Nucleus accumbens (tissue), 56 donors: ENCODE results near the gene TMPRSS7.
A peak's percentile ranks its signal among the peaks of the same experiment; 100 is the strongest.
"Not testable (repeated sequence)": the region's sequence is repeated elsewhere in the genome, so short reads cannot be mapped to it uniquely, and the experiment has no call there.

Source experiments
- DNase-seq, 56 donors: peaks; one replicate each; lab custom pipeline; 2025; lab: John Stamatoyannopoulos, UW

Gene TMPRSS7

DNA sequence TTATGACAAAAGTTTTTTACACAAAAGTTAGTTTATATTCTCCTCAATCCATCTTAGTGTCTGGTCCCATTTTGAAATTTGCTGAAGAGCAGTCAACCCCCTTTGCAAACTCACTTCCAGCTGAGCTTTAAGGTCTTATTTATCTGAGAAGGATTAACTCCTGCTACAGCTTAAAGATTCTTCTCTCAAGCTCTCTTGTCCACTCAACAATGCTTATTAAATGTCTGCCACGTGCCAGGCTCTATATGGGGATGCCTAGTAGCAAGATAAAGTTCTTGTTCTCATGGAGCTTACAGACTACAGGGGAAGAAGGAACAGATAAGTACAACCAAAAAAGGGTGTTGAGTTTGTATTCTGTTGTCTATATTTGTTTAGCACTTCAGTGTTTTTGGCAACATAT lies 18.7 kb downstream of the TMPRSS7 start:
- no peak for DNase-seq

DNA sequence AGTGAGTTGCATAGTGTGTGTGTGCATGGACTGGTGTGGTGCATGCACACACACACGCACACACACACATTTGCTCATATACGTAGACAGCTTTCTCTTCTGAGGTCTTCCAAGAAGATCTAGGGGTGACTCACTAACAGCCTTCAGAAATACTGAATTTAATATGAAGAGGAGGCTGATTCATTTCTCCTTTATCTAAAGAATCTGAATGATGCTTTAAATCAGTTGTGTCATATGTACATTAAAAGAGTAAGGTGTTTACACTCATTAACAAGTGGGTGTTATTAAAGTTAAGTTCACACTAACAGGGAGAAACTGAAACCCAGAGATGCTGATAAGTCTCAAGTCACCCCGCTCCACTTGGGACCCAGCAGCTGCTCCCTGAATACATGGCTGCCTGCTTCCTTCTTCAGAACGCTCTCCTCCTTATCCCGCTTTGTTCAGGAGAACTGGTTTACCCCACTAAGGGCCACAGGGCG lies 22.0 kb downstream of the TMPRSS7 start:
- DNase-seq: no peak

DNA sequence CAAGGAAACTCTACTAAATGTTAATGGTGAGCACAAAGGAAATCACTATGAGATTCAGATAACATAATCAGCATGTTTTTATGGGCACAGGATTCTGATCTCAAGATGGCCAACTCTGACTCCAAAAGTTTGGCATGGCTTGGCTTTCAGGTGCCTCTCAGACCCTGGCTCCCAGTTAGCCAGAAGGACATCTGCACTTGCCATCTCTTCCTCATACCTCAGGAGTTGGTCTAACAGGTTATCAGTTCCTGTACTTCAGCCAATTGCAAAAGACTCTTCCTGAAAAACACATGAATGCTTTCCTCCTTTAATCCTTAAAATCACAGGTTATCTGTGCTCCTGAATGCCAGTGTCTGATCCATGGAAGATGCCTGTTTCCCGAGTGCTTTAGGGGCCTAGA lies 25.0 kb downstream of the TMPRSS7 start:
- DNase-seq: no peak

DNA sequence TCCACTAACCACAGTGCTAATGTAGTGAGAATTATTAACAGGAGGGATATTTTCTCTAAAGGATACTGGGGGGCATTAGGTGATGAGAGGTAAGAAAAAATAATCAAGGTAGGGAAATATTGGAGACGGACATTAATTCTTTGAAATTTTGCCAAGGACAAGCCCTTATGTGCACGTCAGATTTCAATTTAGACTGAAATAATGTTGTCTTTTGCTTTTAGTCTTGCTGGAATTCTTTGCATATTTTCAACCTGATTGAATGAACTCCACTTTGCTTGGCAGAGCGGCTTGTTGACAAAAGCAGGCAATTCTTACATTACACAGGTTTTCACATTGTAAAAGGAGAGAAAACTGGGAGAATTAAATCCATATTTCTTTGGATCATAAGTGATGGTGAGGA lies 26.6 kb downstream of the TMPRSS7 start:
- DNase-seq: no peak

DNA sequence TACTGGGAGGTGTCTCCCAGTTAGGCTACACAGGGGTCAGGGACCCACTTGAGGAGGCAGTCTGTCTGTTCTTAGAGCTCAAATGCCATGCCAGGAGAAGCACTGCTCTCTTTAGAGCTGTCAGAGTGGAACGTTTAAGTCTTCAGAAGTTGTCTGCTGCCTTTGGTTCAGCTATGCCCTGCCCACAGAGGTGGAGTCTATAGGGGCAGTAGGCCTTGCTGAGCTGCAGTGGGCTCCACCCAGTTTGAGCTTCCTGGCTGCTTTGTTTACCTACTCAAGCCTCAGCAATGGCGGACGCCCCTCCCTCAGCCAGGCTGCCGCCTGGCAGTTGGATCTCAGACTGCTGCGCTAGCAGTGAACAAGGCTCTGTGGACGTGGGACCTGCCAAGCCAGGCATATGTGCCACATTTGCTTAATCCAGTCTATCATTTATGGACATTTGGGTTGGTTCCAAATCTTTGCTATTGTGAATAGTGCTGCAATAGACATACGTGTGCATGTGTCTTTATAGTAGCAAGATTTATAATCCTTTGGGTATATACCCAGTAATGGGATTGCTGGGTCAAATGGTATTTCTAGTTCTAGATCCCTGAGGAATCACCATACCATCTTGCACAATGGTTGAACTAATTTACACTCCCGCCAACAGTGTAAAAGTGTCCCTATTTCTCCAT lies 38.0 kb downstream of the TMPRSS7 start:
- DNase-seq: not testable (repeated sequence)

DNA sequence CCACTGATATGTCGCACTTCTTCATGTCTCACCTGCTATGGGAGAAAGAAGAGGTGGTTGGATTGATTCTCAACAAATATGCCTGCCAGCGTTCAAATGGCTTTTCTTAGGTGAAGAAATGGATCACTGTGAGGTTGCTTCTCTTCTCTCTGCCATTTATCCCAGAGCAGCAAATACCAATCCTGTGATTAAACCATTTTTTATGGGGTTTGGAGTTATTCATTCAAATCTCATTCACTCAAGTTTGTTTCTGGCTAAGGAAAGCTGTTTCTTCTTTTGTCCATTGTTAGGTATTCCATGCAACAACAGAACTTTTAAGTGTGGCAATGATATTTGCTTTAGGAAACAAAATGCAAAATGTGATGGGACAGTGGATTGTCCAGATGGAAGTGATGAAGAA lies 39.5 kb downstream of the TMPRSS7 start:
- DNase-seq: no peak

DNA sequence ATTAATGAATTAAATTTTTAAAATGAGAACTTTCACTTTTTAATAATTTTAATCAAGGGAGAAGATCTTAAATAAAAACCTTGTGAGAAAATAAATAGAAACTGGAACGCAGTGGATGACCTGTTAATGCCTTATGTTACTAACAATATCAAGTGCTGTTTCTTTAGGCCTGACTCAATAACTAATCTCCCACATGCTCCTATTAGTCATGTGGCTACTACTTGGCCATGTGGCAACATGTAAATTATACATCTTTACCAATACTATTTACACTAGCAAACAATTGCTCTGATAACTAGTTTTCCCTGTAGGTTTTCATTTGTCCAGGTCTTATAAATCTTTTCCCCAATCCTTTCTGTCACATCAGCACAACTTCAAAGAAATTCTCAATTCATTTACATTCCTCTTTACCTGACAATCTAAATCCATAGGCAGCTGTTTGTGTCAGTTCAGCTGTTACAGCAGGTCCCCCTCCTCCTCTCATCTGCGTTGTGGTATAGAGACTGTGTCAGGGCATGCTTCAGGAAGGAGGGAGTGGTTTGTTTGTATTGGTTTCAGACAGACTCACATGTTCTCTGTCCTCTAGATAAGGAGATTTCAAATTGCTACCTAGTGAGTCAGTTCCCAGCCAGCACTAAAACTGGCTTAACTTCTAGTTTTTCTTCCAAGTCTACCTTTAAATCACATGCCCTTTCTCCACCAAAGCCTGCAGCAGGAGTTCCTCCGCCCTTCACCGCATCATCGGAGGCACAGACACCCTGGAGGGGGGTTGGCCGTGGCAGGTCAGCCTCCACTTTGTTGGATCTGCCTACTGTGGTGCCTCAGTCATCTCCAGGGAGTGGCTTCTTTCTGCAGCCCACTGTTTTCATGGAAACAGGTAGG lies 40.3 kb downstream of the TMPRSS7 start:
- no peak for DNase-seq

DNA sequence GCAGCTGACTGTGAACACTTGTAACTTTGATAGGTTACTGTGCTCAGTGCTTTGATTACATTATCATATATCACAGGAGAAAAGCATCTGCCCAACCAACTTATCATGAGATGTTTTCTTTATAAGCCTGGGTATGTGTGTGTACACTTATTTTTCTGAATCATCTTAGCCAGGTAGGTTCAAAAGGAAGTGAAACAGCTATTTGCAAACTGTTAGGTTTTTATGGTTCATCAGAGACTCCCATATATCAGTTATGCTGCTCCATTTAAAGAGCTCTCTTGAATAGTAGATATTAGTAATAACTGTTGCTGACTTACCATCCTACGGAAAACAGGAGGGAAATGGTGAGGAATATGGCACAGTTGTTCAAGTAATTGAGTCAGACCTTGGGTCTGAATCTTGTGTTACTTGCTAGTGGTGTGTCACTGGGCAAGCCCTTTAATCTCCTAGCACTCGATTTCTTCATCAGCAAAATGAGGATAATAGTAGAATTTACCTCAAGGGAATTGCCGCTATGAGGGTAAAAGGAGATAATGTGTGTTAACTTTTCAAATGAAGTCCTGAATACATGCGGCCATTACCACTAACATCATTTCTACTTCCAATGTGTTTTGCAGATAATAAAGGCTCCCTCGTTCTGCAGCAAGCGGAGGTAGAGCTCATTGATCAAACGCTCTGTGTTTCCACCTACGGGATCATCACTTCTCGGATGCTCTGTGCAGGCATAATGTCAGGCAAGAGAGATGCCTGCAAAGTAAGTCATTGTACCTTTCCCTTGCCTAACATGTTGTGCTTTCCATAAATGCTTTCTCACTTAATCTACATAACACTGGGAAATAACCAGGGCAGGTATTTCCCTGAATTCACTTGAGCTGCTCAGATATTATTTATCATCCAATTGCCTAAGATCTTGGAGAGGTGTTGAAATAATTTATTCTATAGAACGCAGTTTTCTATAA lies 43.9 kb downstream of the TMPRSS7 start:
- peak in 4 of 56 donors; percentile 0 to 7 (median 2) for DNase-seq

DNA sequence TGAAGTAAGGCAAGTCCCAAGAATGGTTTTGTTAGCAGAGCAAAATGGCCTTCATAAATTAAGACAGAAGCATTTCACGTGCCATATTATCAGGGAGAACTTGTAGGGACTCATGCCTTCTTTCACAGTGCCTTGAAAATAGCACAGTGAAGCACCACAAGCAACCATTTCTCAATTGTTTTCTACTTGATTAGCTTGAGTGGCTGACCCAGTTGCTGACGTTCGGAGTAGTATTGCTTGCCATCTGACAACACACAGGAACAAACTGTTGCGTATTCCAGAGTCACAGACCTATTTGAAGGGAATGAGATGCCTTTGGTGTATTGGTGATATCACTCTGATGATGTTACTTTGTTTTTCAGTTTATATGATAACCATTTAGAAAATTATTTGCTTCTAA lies 48.7 kb downstream of the TMPRSS7 start:
- DNase-seq: no peak

DNA sequence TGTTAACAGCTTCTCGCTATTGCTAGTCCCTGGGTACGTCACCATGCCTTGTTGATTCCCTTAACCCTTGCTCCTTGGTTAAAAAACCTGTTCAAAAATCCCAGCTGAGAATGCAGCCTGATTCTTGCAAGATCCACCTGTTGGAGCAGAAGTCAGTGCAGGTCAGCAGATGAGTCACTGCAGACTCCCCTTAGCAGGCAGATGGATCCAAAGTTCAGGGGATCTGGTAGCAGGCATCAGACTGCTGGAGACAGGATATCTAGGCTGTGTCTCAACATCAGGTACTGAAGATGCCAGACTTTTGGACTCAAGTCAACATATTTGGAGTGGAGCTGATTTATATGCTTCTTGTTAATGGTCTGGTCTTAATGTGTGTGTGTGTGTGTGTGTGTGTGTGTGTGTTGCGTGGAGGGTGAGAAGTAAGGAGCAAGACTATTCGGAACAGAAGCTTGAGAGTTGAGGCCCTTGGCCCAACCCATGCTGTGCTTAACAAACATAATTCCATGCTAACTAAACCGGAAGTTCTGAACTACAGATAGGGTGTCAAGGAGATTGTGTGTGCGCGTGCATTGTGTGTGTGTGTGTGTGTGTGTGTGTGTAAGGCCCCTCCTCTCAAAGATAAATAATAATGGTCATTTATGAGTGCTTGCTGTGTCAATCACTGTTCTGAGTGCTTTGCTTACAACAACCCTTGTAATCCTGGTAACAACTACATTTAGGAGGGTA lies 50.6 kb downstream of the TMPRSS7 start:
- DNase-seq: no peak

DNA sequence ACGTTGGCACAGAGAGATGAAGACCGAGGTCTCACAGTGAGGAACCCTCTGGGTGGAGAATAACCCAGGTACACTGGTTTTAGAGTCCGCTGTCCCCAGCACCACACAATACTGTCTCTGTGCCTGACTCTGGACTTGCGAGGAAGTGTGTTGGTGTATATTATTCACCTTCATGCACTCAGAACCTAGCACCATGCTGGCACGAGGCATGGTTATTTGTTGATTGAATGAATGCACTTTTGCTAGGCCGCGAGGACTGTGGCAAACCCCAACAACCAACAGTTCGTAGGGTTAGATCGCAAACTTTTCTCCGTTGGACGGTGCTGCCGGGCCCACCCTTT lies 51.2 kb downstream of the TMPRSS7 start:
- DNase-seq: no peak

DNA sequence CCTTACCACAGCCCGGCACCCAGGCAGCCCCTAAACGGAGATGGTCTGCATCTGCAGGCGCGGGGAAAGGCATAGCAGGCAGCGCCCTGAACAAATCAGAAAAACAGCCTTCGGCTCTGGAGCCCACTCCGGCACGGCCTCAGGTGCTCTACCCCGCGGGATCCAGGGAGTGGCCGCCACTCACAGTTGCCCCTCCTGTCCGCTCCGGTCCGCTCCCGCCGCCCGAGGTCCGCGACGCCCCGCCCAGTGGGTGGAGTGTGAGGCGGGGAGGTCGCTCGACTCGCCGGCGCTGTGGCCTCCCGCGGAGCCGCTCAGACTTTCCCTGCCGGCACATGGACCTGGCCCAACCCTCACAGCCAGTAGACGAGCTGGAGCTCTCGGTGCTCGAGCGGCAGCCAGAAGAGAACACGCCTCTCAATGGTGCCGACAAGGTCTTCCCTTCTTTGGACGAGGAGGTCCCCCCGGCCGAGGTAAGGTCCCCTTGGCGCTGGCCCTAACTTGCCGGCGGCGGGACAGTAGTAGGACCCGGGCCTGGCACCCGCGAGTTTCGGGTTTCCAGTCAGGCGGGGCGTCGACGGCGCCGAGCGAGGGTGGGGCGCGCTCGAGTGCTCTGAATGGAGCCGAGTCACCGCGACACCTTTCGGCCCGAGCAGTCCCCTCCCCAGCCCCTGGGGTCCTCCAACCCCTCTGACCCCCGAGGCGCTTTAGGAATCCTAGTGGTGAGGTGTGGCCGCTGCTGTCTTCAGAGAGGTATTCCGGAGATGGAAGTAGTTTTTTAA lies 51.7 kb downstream of the TMPRSS7 start, which contains the start of gene C3orf52:
TSS of gene C3orf52 (plus strand) at position 314 of the 779 bp plus-strand sequence. CDS start at position 333, 19 bp downstream.
- DNase-seq: peak in 33 of 56 donors; percentile 1 to 69 (median 15)

DNA sequence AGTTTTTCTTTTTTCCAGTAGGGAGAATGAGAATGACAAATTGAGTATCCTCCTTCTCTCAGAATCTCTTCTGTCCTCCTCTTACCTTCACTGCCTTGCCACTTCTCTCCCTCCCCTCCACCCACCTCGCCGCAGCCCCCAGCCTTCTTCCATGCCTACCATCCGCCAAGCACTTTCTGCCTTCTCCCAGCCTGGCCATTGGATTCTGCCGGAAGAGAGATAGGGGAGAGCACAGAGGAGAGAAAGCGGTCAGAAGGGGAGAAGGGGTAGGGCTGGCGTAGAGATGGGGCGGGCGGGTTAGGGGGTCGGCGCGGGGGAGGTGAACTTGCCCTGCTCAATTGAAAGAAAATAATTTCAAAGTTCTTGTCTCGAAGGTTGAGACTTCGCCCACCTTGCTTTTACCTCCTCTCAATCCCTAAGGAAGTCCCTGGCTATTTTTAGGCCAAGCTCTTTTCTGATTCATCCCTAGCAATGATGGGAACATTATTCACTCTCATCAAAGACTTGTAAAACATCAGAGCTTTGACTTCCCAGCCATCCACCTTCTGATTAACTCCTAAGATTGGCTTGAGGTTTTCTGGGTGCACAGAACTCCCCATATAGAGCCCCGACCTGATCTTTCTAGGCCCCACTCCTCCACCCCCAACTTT lies 52.5 kb downstream of the TMPRSS7 start:
- peak in 2 of 56 donors; percentile 4 to 25 for DNase-seq

DNA sequence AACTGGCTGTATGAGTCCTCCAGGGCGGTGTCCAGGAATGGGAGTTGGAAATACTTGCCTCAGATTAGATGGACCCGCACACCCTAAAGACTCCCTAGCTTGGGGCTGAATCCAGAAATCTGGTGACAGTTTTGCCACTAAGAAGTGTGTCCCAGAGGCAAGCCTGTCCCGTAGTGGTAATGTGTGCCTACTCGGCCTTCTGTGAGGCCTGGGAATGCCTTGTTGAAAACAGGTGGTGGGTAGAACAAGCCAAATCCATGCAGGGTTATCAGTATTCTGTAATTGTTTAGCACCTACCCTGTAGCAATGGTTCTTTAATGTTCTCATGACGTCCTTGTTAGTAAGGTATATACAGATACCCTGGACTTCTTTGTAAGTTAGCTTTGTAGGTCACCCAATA lies 53.2 kb downstream of the TMPRSS7 start:
- no peak for DNase-seq

DNA sequence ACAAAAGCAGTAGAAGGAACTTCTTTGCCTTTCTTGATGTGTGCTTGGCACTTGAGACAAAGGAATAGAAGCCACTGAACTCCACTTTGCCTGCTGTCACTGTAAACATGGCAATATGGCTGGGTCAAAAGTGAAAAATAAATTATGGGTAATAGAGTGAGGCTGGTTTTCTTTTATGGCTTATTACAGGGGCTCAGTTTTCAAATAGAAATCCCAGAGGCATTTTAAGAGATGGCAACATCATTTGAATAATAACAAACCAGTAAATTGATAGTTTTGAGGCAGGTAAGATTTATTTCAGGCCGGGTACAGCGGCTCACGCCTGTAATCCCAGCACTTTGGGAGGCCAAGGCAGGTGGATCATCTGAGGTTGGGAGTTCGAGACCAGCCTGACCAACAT lies 54.4 kb downstream of the TMPRSS7 start:
- DNase-seq: no peak

DNA sequence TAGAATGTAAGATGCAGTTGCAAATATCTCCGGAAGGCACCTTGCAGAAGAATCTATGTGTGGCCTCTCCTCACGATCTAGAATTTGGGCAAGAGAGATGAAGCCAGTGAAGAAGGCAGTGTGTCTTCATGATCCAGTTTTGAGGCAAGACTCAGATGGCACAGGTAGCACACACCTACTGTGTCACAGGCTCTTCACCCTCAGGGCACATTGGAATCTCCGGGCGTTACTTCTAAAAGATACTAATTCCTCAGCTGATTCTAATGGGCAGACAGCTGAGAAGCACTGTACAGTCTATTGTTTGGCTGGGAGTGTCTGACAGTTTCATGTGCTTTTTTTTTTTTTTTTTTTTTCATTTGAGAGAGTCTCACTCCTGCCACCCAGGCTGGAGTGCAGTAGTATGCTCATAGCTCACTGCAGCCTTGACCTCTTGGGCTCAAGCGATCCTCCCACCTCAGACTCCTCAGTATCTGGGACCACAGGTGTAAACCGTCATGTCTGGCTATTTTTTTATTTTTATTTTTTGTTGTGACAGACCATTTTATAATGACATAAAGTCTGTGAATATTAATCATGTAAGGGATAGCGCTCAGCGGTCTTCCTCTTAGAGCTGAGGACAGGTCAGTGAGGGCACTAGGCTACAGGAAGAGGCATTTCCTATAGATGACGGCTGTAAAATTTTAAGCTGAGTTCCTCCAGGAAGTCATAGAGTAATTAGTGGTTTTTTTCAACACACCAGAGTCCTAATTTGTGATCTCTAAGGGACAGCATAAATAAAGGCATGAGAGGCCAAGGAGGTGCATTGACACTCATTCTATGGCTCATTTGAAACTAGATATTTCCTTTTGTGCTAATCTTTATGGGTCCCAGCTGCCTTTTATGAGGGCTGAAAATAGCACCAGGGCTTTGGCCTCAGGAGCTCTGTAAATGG lies 55.7 kb downstream of the TMPRSS7 start:
- DNase-seq: no peak

DNA sequence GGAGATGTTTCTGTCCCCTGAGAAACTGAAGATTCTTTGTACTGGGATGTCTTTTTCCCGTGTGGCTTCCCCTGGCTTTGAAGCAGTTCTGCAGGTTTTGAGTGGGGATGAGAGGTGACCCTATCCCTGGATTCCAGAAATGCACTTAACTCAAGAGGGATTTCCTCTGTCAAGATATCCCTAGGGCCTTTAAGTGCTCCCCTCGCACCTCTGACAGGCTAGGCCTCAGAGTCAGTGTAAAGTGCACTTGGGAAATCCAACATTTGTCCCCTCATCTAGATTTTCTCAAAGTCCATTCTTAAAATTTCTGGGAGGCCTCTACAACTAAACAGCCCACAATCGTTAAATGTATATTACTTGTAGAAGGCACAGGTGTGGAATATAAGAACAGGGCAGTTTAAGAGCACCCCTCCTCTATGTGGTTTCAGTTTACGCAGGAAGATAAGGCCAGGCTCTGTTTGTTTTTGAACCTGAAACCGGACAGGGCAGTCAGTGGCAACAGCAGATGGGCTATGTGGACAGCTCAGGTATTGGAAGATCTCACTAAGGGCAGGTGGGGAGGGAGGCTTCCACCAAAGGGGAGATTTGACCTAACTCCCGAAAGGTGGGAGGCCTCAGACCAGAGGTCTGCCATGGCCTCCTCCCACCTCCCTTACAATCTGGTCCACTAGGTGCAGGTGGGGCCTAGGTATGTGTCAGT lies 56.5 kb downstream of the TMPRSS7 start:
- DNase-seq: no peak
